HG02840 (cell line): Measurements from ENCODE around the gene ISYNA1.
"Not testable (repeated sequence)": the region's sequence is repeated elsewhere in the genome, so short reads cannot be mapped to it uniquely, and the experiment has no call there.

ENCODE experiments used
- ATAC-seq: cut with Tn5 transposase; IDR thresholded peaks from one replicate; pipeline ENCODE4 v1.9.1; 2021; ENCODE audit warnings: mild to moderate bottlenecking, moderate library complexity, moderate number of reproducible peaks; ENCODE audit not compliant: unreplicated experiment, low FRiP score

Gene ISYNA1

GRCh38 chr19:18421371-18421959 is 16.5 kb downstream of the ISYNA1 start:
- ATAC-seq, result no peak

- ATAC-seq, result no peak
Measured at GRCh38 chr19:18420930-18421329, 17.0 kb downstream of the ISYNA1 start.

DNA sequence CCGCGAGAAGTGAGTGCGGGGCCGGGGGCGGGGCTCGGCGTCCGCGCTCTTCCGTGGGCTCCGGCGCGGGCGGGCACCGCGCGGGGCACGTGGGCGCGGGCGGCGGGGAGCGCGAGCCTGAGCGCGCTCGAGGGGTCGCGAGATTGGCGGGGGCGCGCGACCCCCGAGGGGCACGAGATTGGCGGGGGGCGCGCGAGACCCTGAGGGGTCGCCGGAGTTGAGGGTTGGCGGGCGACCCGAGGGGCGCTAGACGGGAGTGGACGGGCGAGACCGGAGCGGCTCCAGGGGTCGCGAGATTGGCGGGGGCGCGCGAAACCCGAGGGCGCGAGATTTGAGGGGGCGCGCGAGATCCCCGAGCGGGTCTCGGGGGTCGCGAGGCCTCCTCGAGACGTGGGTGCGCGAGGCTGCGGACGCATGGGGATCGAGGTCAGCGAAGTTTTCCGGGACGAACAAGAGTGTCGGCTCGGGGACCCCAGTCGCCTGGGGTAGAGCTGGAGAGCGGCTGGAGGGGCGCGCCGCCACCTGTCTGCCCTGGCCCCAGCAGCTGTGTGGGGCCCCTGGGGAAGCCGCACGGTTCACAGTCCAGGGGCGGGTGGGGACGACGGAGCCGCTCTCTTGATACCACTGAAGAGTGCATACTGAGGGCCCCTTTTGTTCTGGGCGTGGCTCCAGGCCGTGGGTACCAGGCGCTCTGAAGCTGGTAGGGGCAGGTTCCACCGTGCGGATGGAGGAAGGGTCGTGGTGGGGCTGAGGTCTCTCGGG is 18.1 kb downstream of the ISYNA1 start:
- ATAC-seq, result no peak

- ATAC-seq, result no peak
Measured at GRCh38 chr19:18419195-18419698, 18.7 kb downstream of the ISYNA1 start, which contains the start of gene SSBP4. SSBP4 (plus strand) TSS chr19:18419398; CDS start chr19:18419649, 251 bp downstream.

- no peak for ATAC-seq
Measured at GRCh38 chr19:18418483-18419194, 19.3 kb downstream of the ISYNA1 start.

DNA sequence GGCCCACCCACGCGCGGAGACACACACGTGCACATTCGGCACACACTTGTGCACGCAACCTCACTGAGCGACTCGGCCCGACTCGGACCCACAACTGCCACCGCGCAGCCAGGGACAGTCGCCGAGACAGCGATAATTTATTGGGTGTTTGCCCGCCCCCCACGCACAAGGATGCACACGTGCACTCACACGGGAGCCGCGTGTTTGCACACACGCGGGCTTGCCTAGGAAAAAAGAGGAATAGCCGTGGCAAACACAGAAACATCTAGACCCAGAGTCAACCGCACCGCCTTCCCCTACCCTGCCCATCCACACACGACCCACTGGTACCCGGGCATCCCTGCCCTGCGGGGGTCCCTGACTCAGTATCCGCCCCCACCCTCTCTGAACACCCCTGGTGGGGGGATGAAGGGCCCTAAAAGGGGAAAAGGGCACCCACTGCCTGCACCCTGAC is 19.9 kb downstream of the ISYNA1 start:
- ATAC-seq, result no peak

- no peak for ATAC-seq
Measured at GRCh38 chr19:18417250-18418028, 20.5 kb downstream of the ISYNA1 start.

GRCh38 chr19:18416778-18417249 is 21.1 kb downstream of the ISYNA1 start:
- ATAC-seq, result no peak

DNA sequence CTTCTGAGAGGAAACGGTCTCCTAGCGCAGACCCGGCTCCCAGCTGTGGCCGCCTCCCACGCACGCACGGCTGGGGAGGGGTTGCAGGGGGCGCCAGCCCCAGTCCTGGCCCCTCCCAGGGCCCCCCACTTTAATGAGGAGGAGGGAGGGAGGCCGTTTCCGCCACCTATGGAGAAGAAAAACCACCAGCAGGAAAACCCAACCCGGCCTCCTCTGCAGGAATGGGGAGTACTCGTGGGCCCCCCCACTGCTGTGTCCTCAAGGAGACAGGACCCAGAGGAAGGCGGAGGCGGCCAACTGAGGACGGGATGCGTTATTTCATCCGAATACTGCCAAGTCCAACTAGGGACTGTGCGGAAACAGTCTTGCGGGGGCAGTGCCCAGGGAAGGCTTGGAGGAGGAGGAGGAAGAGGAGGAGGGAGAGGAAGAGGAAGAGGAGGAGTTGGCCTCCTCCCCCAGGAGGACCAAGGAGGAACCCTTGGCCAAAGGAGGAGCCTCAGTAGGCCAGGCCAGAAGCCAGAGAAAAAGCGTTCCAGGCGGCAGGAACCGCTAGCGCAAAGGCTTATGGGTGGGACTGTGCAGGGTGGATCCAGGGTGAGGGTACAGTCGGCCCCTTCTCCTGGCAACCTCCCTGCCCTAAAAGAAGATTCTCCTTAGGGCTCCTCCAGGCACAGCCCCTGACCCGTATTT is 22.6 kb downstream of the ISYNA1 start:
- ATAC-seq, result no peak

DNA sequence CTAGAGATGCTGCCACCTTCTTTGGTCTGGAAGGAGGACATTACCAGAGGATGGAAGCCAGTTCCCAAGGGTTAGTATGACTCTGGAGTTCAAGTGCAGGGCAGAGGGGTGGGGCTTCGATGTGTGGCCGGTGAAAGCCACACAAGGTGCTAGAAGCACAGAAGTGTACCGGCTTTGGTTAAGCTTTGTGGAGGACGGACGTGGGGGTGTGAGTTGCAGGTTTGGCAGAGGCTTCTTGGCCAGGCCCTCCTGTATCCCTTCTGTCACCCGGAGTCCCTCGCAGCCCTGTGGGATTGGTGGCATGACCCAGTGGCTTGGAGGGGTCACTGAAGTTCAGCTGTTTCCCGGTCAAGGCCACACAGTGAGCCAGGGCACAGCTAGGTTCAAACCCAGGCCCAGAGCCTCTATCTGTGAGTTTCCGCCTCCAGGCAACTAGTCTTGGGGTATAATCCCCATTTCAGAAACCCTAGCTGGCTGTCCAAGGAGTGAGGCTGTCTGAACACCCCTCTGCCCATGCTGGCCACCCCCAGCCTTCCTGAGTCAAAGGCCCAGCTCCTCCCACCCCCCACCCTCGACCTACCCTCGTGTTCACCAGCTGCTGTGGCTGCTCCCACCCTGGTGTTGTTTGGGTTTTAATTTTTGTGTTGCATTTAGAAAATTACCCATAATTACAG is 23.3 kb downstream of the ISYNA1 start:
- ATAC-seq, result no peak

- no peak for ATAC-seq
Measured at GRCh38 chr19:18412610-18413239, 25.2 kb downstream of the ISYNA1 start.

DNA sequence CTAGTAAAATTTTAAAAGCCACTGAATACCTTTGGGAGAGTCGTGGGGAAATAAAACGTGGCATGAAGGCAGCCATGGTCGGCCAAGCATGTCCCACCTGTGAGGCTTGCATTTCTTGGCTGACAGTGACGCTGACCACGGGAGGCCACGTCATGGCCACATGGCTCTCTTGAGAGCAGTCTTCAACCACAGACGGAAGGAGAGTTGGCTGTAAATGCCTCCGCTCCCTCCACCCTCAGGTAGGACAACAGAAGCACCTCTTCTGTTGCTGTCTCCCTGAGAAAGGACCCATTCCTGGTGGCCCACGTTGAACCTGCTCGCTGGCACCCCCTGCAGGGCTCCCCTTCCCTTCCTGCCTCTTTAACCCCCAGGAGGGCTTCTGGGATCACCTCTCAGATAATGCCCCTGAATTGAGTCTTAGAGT is 29.9 kb downstream of the ISYNA1 start:
- no peak for ATAC-seq

DNA sequence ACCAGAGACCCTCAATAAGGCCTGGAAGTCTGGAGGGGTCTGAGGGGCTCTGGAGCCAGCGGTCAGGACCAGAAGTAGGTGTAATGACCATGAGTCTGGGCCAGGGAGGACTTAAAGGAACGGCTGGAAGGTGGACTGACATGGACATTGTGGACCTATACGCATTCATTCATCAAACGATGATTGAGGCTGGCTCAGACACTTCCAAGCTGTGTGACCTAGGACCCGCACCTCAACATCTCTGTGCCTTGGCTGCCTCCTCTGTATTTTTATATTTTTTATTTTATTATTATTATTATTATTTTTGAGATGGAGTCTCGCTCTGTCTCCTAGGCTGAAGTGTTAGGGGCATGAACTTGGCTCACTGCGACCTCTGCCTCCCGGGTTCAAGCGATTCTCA is 31.2 kb downstream of the ISYNA1 start:
- no peak for ATAC-seq

DNA sequence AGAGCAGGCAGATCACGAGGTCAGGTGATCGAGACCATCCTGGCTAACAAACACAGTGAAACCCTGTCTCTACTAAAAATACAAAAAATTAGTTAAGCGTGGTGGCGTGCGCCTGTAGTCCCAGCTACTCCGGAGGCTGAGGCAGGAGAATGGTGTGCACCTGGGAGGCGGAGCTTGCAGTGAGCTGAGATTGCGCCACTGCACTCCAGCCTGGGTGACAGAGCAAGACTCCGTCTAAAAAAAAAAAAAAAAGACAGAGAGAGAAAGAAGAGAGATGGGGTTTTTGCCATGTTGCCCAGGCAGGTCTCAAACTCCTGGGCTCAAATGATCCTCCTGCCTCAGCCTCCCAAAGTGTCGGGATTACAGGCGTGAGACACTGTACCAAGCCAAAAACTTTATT is 32.2 kb downstream of the ISYNA1 start:
- ATAC-seq, result not testable (repeated sequence)

GRCh38 chr19:18402455-18403248 is 35.3 kb downstream of the ISYNA1 start:
- not testable (repeated sequence) for ATAC-seq

GRCh38 chr19:18401580-18402112 is 36.3 kb downstream of the ISYNA1 start:
- ATAC-seq, result no peak

GRCh38 chr19:18399008-18399407 is 38.9 kb downstream of the ISYNA1 start:
- no peak for ATAC-seq
